SU-DHL-6 (cell line): ENCODE measurements around the gene OSBPL6.
"Not testable (repeated sequence)": the region's sequence is repeated elsewhere in the genome, so short reads cannot be mapped to it uniquely, and the experiment has no call there.

ENCODE experiments used
- H2AFZ ChIP-seq: fragments of 200-600 bp; sonication (generic); 2 replicates; pipeline ENCODE4 v1.6.1; 2014; ENCODE audit warnings: low read depth, mild to moderate bottlenecking, moderate library complexity, mixed read lengths, antibody characterized with exemption, low read length; ENCODE audit not compliant: severe bottlenecking
- H3F3A ChIP-seq: fragments of 200-600 bp; shearing (Covaris generic); 2 replicates; pipeline ENCODE4 v1.6.0; 2016; ENCODE audit warnings: antibody characterized with exemption, mild to moderate bottlenecking; ENCODE audit not compliant: insufficient read depth
- H3K27ac ChIP-seq: fragments of 200-600 bp; sonication (generic); 2 replicates; pipeline ENCODE4 v1.5.1; 2016; ENCODE audit warnings: low read depth, mild to moderate bottlenecking, low read length, moderate library complexity, mixed read lengths
- H3K27me3 ChIP-seq: fragments of 200-600 bp; sonication (generic), shearing (Covaris generic); 2 replicates; pipeline ENCODE4 v1.6.0; 2014; ENCODE audit warnings: mild to moderate bottlenecking, low read length
- H3K36me3 ChIP-seq: fragments of 200-600 bp; sonication (generic); 2 replicates; pipeline ENCODE4 v1.6.1; 2014; ENCODE audit warnings: mild to moderate bottlenecking, low read length, mixed read lengths
- H3K4me2 ChIP-seq: fragments of 300-600, 200-600 bp; shearing (Covaris generic), sonication (generic); 2 replicates; pipeline ENCODE4 v1.6.0; 2014; ENCODE audit warnings: low read length, low read depth, mild to moderate bottlenecking; ENCODE audit not compliant: poor library complexity, severe bottlenecking
- H3K4me3 ChIP-seq: fragments of 200-600 bp; sonication (generic); 2 replicates; pipeline ENCODE4 v1.5.1; 2014; ENCODE audit warnings: antibody characterized with exemption, low read length, mild to moderate bottlenecking, mixed read lengths; ENCODE audit not compliant: insufficient read depth, poor library complexity, severe bottlenecking
- H3K79me2 ChIP-seq: fragments of 200-600 bp; sonication (generic); 2 replicates; pipeline ENCODE4 v1.6.1; 2014; ENCODE audit warnings: mild to moderate bottlenecking, low read length, moderate library complexity; ENCODE audit not compliant: insufficient read depth
- H3K9ac ChIP-seq: fragments of 200-600 bp; sonication (generic); 2 replicates; pipeline ENCODE4 v1.7.0; 2014; ENCODE audit warnings: mild to moderate bottlenecking, low read length
- H3K9me2 ChIP-seq: fragments of 200-600 bp; sonication (generic); replicated peaks from 2 replicates; pipeline ENCODE4 v1.6.1; 2014; ENCODE audit warnings: low read length; ENCODE audit not compliant: insufficient read depth
- H3K9me3 ChIP-seq: fragments of 200-600 bp; sonication (generic); 2 replicates; pipeline ENCODE4 v1.6.1; 2014; ENCODE audit warnings: low read length, mixed read lengths; ENCODE audit not compliant: insufficient read depth
- H4K20me1 ChIP-seq: fragments of 200-600 bp; sonication (generic); 2 replicates; pipeline ENCODE4 v1.6.1; 2014; ENCODE audit warnings: low read depth, mild to moderate bottlenecking, antibody characterized with exemption, low read length, moderate library complexity, mixed read lengths
- EZH2phosphoT487 ChIP-seq: fragments of 200-600 bp; sonication (generic), shearing (Covaris generic); conservative IDR thresholded peaks from 2 replicates; pipeline ENCODE4 v1.6.1; 2018; ENCODE audit warnings: mild to moderate bottlenecking, antibody characterized with exemption, low read length, moderate library complexity, mixed read lengths
- TF ChIP-seq, protein P1 (sequence below): fragments of 200-600 bp; sonication (generic); IDR thresholded peaks from one replicate; pipeline ENCODE4 v1.5.1; 2017; ENCODE audit warnings: antibody characterized with exemption, mild to moderate bottlenecking, low read length, moderate library complexity; ENCODE audit not compliant: insufficient read depth, poor library complexity, severe bottlenecking

The OSBPL6 gene

DNA sequence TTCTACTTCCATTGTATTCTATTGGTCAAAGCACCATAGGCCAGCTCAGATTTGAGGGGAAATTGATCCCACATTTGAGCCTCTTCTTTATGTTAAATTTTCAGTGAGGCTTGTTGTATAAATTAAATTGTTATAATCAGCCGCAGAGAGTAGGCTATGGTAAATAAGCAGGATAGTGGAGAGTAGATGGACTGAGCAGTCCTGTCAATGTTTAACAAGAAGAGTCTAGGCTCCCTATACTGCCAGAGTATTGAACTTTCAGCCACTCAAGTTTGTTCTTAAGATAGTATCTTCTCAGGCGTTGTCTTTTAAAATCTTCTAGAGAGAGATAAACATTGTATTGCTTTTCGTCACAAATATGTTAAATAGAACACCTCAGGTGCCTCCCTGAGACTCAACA, 155.7 kb downstream of the OSBPL6 start:
- Histone ChIP-seq H3F3A (no peaks in the 10 kb centered on the region), H3K4me2 (no peak overlapping the region), H4K20me1 (no peaks in the 10 kb centered on the region), H3K27ac (no peak overlapping the region), H3K27me3 (no peaks in the 10 kb centered on the region), H3K9me2 (no peaks in the 10 kb centered on the region), H3K4me3 (no peak overlapping the region), H3K9me3 (no peaks in the 10 kb centered on the region), H2AFZ (no peak overlapping the region), H3K36me3 (no peaks in the 10 kb centered on the region), H3K79me2 (no peaks in the 10 kb centered on the region), H3K9ac (no peak overlapping the region)
- TF ChIP-seq, protein P1, sequence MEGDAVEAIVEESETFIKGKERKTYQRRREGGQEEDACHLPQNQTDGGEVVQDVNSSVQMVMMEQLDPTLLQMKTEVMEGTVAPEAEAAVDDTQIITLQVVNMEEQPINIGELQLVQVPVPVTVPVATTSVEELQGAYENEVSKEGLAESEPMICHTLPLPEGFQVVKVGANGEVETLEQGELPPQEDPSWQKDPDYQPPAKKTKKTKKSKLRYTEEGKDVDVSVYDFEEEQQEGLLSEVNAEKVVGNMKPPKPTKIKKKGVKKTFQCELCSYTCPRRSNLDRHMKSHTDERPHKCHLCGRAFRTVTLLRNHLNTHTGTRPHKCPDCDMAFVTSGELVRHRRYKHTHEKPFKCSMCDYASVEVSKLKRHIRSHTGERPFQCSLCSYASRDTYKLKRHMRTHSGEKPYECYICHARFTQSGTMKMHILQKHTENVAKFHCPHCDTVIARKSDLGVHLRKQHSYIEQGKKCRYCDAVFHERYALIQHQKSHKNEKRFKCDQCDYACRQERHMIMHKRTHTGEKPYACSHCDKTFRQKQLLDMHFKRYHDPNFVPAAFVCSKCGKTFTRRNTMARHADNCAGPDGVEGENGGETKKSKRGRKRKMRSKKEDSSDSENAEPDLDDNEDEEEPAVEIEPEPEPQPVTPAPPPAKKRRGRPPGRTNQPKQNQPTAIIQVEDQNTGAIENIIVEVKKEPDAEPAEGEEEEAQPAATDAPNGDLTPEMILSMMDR = no peak
- no peak for TF ChIP-seq EZH2phosphoT487

DNA sequence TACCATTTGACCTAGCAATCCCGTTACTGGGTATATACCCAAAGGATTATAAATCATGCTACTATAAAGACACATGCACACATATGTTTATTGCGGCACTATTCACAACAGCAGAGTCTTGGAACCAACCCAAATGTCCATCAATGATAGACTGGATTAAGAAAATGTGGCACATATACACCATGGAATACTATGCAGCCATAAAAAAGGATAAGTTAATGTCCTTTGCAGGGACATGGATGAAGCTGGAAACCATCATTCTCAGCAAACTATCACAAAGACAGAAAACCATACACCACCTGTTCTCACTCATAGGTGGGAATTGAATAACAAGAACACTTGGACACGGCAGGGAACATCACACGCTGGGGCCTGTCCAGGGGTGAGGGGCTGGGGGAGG, 163.4 kb downstream of the OSBPL6 start:
- H3K36me3 ChIP-seq, H3K4me3 ChIP-seq, H4K20me1 ChIP-seq, H2AFZ ChIP-seq, H3K27me3 ChIP-seq, H3K79me2 ChIP-seq, H3K9me2 ChIP-seq, H3K4me2 ChIP-seq, H3K27ac ChIP-seq, H3K9me3 ChIP-seq, H3K9ac ChIP-seq, H3F3A ChIP-seq: not testable (repeated sequence)

DNA sequence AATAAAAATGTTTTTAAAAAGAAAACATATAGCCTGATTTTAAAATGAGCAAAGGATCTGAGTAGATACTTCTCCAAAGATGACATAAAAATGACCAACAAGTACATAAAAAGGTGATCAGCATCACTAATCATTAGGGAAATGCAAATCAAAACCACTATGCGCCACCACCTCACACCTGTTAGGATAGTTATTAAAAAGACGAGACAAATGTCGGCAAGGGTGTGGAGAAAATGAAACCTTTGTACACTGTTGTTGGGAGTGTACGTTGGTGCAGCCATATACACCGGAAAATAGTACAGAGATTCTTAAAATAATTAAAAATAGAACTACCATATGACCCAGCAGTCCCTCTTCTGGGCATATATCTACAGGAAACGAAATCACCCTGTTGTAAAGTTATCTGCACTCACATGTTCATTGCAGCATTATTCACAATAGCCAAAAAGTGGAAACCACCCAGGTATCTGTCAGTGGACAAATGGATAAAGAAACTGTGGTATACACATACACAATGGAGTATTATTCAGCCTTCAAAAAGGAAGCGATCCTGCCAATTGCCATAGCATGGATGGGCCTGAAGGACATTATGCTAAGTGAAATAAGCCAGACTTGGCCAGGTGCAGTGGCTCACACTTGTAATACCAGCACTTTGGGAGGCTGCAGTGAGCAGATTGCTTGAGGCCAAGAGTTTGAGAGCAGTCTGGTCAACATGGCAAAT, 165.0 kb downstream of the OSBPL6 start:
- Histone ChIP-seq H3K9ac (no peak overlapping the region), H3K79me2 (no peaks in the 10 kb centered on the region)

DNA sequence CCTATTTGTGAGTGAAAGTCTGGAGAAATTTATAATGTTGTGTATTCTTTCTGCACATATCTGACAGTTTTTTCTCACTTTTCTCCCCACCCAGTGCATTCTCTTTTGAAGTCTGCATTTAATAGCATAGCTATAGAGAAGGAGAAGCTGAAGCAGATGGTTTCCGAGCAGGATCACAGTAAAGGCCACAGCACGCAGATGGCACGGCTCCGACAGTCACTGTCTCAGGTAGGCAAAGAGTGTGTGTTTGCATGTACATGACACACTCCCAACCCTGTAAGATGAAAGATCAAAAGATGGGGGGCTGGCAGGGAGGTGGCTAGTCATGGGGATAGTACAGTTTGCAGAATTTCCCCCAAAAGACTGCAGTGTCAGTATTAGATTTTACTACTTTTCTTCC, 167.3 kb downstream of the OSBPL6 start:
- TF ChIP-seq, protein P1 = no peak
- no peak for TF ChIP-seq EZH2phosphoT487

More for the DNA sequence above, 165.0 kb downstream of the OSBPL6 start:
- Histone ChIP-seq H3K27ac (no peak overlapping the region), H3K9me3 (0 out of 2 replicates have a peak, but pooled peaks cover 3% of the 10 kb centered on the region), H3K9me2 (no peaks in the 10 kb centered on the region), H4K20me1 (no peaks in the 10 kb centered on the region), H3F3A (no peaks in the 10 kb centered on the region), H3K36me3 (no peaks in the 10 kb centered on the region), H3K27me3 (no peaks in the 10 kb centered on the region), H2AFZ (no peak overlapping the region), H3K4me3 (no peak overlapping the region), H3K4me2 (no peak overlapping the region)
- no peak for TF ChIP-seq EZH2phosphoT487
- TF ChIP-seq, protein P1 = no peak

More for the DNA sequence above, 167.3 kb downstream of the OSBPL6 start:
- no peaks in the 10 kb centered on the region for H3K9me2 ChIP-seq
- H2AFZ ChIP-seq = no peak overlapping the region
- no peaks in the 10 kb centered on the region for H3K79me2 ChIP-seq
- no peaks in the 10 kb centered on the region for H3K36me3 ChIP-seq
- no peaks in the 10 kb centered on the region for H4K20me1 ChIP-seq
- no peak overlapping the region for H3K9ac ChIP-seq
- no peak overlapping the region for H3K27ac ChIP-seq
- no peak overlapping the region for H3K4me3 ChIP-seq
- no peak overlapping the region for H3K4me2 ChIP-seq
- H3K27me3 ChIP-seq = no peaks in the 10 kb centered on the region
- H3F3A ChIP-seq = no peaks in the 10 kb centered on the region
- H3K9me3 ChIP-seq = 0 out of 2 replicates have a peak, but pooled peaks cover 3% of the 10 kb centered on the region
